Activated B cell treated with CpG ODN at 0.5 μM for 24 hours (primary cell): ENCODE data around the gene SYCE1L. TPM values are rescaled to one million over a fixed set of nuclear protein-coding genes. Genes with fewer than 3 reads are reported as not detected.

ENCODE experiments used
- ATAC-seq: fragments of 200-7000 bp; cut with Tn5 transposase; one replicate; pipeline ENCODE4 v1.10.0; 2021; ENCODE audit warnings: low read depth, mild to moderate bottlenecking, moderate library complexity
- CTCF ChIA-PET: fragments of 350-600 bp; sonication (Branson Sonifier 250); formaldehyde crosslinking; loops from one replicate; lab custom pipeline; 2021; ENCODE audit warnings: antibody characterized with exemption; lab: Charles Lee
- POLR2A ChIA-PET: fragments of 350-600 bp; sonication (Branson Sonifier 250); formaldehyde crosslinking; loops from one replicate; lab custom pipeline; 2021; ENCODE audit warnings: antibody characterized with exemption; lab: Charles Lee
- DNase-seq: peaks from one replicate; pipeline ENCODE4 v3.0.0; 2022
- H3K27ac Mint-ChIP-seq: one replicate; pipeline ENCODE4 v1.8.0; 2020; ENCODE audit warnings: mixed read lengths
- H3K27me3 Mint-ChIP-seq: one replicate; pipeline ENCODE4 v1.8.0; 2021; ENCODE audit warnings: mixed read lengths
- H3K36me3 Mint-ChIP-seq: one replicate; pipeline ENCODE4 v1.8.0; 2021; ENCODE audit warnings: low read depth, mixed read lengths
- H3K4me1 Mint-ChIP-seq: one replicate; pipeline ENCODE4 v1.8.0; 2021; ENCODE audit warnings: mixed read lengths
- H3K4me3 Mint-ChIP-seq: one replicate; pipeline ENCODE4 v1.8.0; 2020; ENCODE audit warnings: mild to moderate bottlenecking, mixed read lengths
- H3K9me3 Mint-ChIP-seq: one replicate; pipeline ENCODE4 v1.8.0; 2020; ENCODE audit warnings: mixed read lengths
- intact Hi-C: fragments of 100-400 bp; cut with micrococcal nuclease; formaldehyde crosslinking; loops from one replicate; pipeline ENCODE4 v1.15.1; 2024
- total RNA-seq: library from RNA; stranded (reverse); gene quantifications from 2 replicates; pipeline ENCODE4 v1.2.3, GENCODE V29; 2022
- TF ChIP-seq, protein P1 (sequence below): fragments of 200-600 bp; IDR thresholded peaks from one replicate; pipeline ENCODE4 v1.8.0; 2022; ENCODE audit warnings: antibody characterized with exemption, mild to moderate bottlenecking

The SYCE1L gene
- total RNA-seq, 1 donor from 2014 or later = 5.1 TPM

DNA sequence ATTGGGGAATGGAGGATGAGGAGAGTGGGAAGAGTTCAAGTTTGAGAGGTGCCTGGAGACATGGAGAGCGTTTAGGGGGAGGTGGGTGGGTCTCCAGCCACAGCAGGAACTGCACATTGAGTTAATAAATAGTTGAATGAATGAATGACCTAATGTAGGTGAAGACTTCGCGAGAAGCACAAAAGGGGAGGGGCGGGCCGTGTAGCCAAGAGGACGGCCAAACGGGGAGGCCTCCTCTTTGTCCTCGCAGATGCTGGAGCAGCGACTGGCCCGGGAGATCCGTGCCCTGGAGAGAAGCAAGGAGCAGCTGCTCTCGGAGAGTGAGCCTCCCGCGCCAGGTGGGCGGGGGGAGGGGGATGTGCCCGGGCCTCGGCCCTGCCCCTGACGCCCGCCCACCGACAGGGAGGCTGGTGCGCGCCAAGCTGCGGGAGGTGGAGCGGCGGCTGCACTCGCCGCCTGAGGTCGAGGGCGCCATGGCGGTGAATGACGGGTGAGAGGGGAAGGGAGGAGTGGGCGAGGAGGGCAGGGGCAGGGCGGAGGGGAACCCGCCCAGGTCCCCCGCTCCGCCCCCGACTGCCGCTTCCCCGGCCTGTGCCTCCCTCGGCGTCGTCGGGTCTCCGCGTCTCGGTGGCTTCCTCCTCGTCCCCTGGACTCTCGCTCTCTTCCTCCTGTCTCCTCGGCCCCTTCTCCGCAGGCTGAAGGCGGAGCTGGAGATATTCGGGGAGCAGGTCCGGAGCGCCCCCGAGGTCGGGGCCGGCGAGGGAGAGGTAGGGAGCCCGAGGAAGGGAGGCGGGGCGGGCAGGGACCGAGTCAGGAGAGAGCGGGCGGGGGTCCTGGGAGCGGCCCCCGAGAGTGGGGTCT, 12.9 kb downstream of the SYCE1L start:
- TF ChIP-seq, protein P1, sequence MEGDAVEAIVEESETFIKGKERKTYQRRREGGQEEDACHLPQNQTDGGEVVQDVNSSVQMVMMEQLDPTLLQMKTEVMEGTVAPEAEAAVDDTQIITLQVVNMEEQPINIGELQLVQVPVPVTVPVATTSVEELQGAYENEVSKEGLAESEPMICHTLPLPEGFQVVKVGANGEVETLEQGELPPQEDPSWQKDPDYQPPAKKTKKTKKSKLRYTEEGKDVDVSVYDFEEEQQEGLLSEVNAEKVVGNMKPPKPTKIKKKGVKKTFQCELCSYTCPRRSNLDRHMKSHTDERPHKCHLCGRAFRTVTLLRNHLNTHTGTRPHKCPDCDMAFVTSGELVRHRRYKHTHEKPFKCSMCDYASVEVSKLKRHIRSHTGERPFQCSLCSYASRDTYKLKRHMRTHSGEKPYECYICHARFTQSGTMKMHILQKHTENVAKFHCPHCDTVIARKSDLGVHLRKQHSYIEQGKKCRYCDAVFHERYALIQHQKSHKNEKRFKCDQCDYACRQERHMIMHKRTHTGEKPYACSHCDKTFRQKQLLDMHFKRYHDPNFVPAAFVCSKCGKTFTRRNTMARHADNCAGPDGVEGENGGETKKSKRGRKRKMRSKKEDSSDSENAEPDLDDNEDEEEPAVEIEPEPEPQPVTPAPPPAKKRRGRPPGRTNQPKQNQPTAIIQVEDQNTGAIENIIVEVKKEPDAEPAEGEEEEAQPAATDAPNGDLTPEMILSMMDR = no peak
- H3K4me1 Mint-ChIP-seq = peaks cover 9% of the 10 kb centered on the region
- H3K4me3 Mint-ChIP-seq = peak overlapping the region; percentile 89
- no peaks in the 10 kb centered on the region for H3K27me3 Mint-ChIP-seq
- DNase-seq (peak; percentile 63), ATAC-seq (peak; percentile 71)
- intact Hi-C loops = loop anchor here (1.0 to 5.0 kb wide), 6 partner anchors 22 to 1750 kb away; partner anchors contain the start of genes GABARAPL2, KARS1, NUDT7 and TERF2IP
- POLR2A ChIA-PET = interaction anchor here (2.3 kb wide), 1 partner anchor 21 kb away, joined by 20 read pairs; the partner anchor contains the start of gene MON1B
- H3K36me3 Mint-ChIP-seq = peaks cover 2% of the 10 kb centered on the region
- H3K9me3 Mint-ChIP-seq = no peaks in the 10 kb centered on the region
- peak overlapping the region; percentile 37 for H3K27ac Mint-ChIP-seq
- CTCF ChIA-PET = interaction anchor here (0.5 to 1.4 kb wide), 3 partner anchors 9 to 109 kb away, joined by 3 to 5 read pairs (median 3); no protein-coding TSS in a partner anchor

DNA sequence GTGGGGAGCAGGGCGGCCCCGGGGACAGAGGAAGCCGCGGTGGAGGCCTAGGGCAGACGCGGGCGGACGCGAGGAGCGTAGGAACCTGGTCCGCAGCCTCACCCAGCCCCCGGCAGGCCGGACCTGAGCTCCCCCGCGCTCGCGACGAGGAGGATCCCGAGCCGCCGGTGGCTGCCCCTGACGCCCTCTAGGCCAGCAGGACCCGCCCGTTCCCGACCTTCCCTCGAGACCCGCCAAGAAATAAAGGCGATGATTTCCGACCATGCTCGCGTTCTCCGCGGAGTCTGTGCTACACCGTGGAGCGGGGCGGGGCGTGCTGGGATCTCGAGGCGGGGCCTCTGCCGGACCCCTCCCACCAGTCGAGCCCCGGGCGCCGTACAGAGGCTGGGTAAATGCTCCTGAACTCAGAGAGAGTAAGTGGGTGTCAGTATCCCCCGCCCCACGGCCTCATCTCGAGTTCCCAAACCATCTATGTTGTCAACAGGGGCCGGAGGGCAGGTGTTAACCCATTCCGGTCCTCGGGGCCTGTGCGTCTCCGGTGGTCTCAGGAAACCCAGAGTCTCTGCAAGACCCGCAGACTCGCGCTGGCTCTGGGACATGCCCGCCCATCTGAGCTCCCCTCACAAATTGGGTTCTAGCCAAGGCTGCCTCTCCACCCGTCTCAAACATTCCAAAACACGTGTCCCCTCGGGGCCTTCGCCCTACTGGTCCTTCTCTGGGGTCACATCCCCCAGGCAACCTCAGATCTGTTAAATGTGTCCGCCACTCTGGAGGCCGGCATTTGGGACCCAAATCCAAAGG, 13.7 kb downstream of the SYCE1L start:
- H3K36me3 Mint-ChIP-seq = peaks cover 2% of the 10 kb centered on the region
- TF ChIP-seq, protein P1 = no peak

DNA sequence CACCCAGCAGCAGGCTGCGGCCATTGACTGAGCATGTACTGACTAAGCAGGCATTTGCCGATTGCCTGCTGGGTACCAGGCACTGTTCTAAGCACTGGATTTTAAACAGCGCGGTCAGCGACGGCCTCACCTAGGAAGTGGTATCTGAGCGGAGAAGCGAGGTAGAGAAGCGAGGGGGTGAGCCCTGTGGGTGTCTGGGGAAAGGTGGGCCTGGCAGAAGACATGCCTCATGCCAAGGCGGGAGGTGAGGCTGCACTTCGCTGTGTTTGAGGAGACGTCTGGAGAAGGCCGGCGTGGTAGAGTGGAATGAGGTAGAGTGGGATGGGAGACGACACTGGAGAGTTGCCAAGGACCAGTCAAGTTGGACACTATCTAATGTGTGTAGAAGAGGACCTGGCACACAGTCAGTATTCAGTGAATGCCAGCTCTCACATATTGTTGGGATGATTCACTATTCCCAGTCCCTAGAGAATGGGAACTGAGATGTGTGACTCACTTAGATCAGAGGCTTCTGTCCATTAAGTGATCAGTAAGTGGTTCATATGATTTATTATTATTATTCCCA, 14.4 kb downstream of the SYCE1L start:
- CTCF ChIA-PET = no interaction called here
- peaks cover 2% of the 10 kb centered on the region for H3K36me3 Mint-ChIP-seq
- no peaks in the 10 kb centered on the region for H3K27me3 Mint-ChIP-seq
- peak overlapping the region; percentile 89 for H3K4me3 Mint-ChIP-seq
- TF ChIP-seq, protein P1 = no peak
- peaks cover 9% of the 10 kb centered on the region for H3K4me1 Mint-ChIP-seq
- H3K27ac Mint-ChIP-seq = no peak overlapping the region
- POLR2A ChIA-PET = no interaction called here
- no peak for DNase-seq
- no peak for ATAC-seq
- intact Hi-C loops = loop anchor here (5.0 kb wide), 5 partner anchors 509 to 1751 kb away; partner anchors contain the start of genes GABARAPL2, KARS1, NUDT7 and TERF2IP
- H3K9me3 Mint-ChIP-seq = no peaks in the 10 kb centered on the region

More for the DNA sequence above, 13.7 kb downstream of the SYCE1L start:
- peak; percentile 80 for ATAC-seq
- peak overlapping the region; percentile 89 for H3K4me3 Mint-ChIP-seq
- POLR2A ChIA-PET = interaction anchor here (0.6 to 2.3 kb wide), 2 partner anchors 11 to 22 kb away, joined by 3 to 20 read pairs; partner anchors contain the start of gene MON1B
- H3K4me1 Mint-ChIP-seq = peaks cover 9% of the 10 kb centered on the region
- DNase-seq = peak; percentile 72
- H3K9me3 Mint-ChIP-seq = no peaks in the 10 kb centered on the region
- CTCF ChIA-PET = interaction anchor here (0.5 to 0.7 kb wide), 2 partner anchors 24 to 110 kb away, joined by 3 read pairs; no protein-coding TSS in a partner anchor
- intact Hi-C loops = loop anchor here (1.0 to 5.0 kb wide), 6 partner anchors 23 to 1751 kb away; partner anchors contain the start of genes GABARAPL2, KARS1, NUDT7 and TERF2IP
- no peaks in the 10 kb centered on the region for H3K27me3 Mint-ChIP-seq
- H3K27ac Mint-ChIP-seq = no peak overlapping the region

DNA sequence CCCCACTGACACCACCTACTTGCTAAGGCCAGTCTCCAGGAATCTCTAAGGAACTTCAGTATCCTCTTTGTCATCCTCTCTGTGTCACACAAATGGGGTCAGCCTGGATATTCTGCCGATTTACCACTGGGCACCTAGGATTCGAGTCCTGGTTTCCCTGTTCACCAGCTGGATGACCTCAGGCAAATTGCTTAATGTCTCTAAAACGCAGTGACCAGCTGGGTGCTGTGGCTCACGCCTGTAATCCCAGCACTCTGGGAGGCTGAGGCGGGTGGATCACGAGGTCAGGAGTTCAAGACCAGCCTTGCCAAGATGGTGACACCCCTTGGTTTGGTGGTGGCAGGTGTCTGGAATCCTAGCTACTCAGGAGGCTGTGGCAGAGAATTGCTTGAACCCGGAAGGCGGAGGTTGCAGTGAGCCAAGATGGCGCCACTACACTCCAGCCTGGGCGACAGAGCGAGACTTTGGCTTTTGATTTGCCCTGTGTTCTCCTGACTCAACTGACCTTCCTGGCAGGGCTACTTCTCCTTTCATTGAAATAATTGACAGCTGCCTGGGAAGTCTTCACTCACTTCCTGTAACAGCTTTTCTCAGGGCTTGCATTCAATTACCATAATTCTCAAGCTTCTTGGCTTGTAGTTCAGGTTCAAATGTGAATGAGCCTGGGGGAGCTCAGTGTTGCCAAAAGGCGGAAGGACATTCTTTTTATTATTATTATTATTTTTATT, 15.4 kb downstream of the SYCE1L start:
- no peak for ATAC-seq
- no peak overlapping the region for H3K27ac Mint-ChIP-seq
- peaks cover 2% of the 10 kb centered on the region for H3K36me3 Mint-ChIP-seq
- no peak overlapping the region for H3K4me3 Mint-ChIP-seq
- CTCF ChIA-PET = interaction anchor here (1.3 kb wide), 1 partner anchor 9 kb away, joined by 3 read pairs; no protein-coding TSS in a partner anchor
- POLR2A ChIA-PET = no interaction called here
- intact Hi-C loops = loop anchor here (5.0 kb wide), 5 partner anchors 508 to 1752 kb away; partner anchors contain the start of genes GABARAPL2, KARS1, NUDT7 and TERF2IP
- H3K4me1 Mint-ChIP-seq = peaks cover 9% of the 10 kb centered on the region
- no peaks in the 10 kb centered on the region for H3K27me3 Mint-ChIP-seq
- no peaks in the 10 kb centered on the region for H3K9me3 Mint-ChIP-seq
- TF ChIP-seq, protein P1 = no peak
- no peak for DNase-seq
